HG02884 (cell line): ENCODE data around the gene RIOX2.

ENCODE experiments used
- ATAC-seq: cut with Tn5 transposase; IDR thresholded peaks from one replicate; pipeline ENCODE4 v1.9.1; 2021; ENCODE audit warnings: mild to moderate bottlenecking, moderate library complexity; ENCODE audit not compliant: unreplicated experiment

Gene RIOX2

DNA sequence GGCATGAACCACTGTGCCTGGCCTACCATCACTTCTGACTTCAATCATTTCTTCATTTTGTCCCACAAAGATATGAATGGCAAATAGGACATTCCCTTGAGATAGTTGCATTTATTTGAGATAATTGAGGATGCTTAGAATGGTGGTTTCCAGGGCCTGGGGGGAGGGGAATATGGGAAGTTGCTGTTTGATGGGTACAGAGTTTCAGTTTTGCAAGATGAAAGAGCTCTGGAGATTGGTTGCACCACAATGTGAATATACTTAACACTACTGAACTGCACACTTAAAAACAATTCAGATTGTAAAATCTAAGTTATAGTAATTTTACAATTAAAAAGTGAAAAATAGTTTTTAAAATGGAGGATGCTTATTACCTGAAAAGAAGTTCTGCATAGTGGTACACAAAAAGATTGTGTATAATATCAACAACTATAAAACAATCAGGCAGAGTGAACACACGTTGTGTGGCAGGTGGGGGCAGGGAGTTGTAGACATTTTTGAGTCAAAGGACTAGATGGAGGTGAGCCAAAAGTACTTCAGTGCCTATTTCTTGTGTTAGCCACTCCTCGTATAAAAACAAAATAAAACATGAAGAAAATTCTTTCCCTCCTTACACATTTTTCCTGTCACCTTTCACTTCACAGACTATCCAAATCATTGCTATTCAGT is 18.5 kb upstream of the RIOX2 start:
- ATAC-seq = no peak

GRCh38 chr3:97988784-97989568 is 16.7 kb upstream of the RIOX2 start:
- ATAC-seq = no peak

DNA sequence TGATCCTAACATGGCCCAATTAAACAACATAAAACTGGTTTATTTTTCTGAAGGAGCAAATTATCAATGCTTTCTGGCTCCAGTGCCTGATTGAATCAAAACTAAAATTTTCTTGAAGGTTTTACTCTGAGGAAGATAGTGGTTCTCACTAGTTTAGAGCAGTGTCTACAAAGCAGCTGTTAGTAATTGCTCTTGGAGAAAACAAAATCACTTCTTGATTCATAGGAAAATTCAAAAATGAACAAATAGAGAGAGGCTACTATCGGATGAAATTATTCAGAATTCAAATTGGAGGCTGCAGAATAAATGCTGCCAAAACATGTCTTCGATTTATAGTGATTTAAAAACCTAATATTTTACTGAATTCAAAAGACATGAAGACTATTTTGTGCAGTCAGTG is 15.1 kb upstream of the RIOX2 start:
- ATAC-seq = no peak

DNA sequence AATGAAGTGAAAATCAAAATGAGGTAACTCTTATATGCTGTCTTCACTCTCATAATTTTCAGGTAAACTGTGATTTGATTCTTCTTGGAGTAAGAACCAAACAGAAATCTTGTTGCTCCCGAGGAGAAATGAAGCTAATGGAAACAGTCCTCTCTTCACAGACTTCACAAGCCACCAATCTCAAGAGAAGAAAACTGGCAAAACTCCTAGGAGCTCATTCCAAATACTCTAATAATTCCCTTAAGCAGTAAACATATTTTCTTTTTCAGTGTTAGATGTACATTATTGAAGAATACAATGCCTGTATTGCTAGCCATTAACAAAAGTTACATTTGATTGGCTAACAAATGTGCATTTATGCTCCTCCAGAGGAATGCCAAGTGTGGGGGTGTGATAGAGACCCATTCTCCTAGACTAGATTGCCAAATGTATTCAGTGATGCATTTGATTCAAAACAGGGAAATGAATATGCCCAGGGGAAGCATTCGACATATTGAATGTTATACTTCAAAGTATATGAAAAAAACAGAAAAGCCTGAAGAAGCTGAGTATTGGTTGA is 11.8 kb upstream of the RIOX2 start:
- no peak for ATAC-seq

GRCh38 chr3:97981886-97982285 is 9.7 kb upstream of the RIOX2 start:
- no peak for ATAC-seq

DNA sequence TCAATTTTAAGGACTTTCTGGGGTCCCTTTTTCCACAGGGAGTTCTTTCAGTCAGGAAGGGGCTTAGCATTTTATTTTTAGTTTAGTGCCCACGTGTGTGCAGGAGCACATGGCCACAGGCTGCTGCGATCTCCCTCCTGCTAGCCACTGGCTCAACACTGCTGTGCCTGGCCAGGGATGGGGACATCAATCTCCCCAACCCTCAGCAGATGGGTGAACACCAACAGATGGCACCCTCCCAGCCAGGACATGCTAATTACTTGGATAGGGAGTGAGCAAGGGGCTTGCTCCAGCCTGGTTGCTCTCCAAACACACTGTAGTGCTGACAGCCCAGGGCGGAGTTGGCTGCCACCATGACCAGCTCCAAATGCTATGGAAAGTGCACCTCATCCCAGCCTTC is 7.4 kb upstream of the RIOX2 start:
- ATAC-seq = no peak

DNA sequence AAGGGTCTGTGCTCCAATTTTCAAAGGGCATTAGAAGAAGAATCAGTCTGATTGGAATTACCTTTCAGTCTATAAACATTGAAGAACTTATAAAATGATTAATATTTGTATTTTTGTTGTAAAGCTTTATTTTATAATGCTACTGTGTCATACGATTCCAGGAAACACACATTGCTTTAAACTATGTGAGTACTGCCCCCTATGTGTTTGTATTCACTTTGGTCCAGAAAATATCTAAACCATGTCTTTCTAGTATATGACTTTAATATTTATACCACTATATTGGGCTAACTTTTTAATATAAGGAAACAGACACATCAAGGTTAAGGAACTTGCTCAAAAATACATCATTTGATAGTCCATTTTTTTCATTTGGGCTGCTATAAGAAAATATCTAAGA is 3.2 kb upstream of the RIOX2 start:
- no peak for ATAC-seq

DNA sequence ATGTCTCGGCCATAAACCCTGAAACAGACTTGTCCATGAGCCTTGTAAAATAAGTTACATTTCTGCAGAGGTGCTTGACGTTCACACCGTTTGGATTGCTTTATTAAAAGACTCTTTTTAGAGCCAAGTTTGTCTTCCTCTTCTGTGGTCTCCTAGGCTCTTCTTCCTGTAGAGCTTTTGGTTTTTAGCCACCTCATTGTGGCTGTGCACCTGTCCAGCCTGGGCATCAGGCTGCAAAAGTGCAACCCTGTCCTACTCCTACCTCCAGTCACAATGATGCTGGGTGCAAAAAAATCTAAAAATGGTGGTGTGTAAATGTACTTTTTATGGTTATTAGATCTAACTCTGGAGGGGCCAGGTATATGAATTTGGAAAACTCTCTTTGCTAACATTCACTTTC is 2.8 kb upstream of the RIOX2 start:
- ATAC-seq = no peak

- no peak for ATAC-seq
Observed at GRCh38 chr3:97972976-97973375, 745 bp upstream of the RIOX2 start.

- ATAC-seq = no peak
Observed at GRCh38 chr3:97970956-97971620, 1.1 kb downstream of the RIOX2 start.

GRCh38 chr3:97970156-97970555 is 2.1 kb downstream of the RIOX2 start:
- ATAC-seq = no peak

DNA sequence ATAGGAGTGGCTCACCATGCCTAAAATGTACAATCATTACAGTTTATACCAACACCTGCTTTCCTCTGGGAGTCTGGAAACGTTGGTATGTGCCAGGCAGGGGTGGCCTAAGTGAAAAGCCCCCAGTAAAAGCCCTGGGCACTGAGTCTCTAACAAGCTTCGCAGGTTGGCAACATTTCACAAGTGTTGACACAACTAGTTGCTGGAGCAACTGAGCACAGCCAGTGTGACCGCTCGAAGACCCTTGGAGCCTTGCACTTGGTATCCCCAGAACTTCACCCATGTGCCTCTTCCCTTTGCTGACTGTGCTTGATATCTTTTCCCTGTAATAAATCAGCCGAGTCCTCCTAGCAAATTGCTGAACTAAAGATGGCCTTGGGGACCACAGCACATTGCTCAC is 2.7 kb downstream of the RIOX2 start:
- no peak for ATAC-seq

DNA sequence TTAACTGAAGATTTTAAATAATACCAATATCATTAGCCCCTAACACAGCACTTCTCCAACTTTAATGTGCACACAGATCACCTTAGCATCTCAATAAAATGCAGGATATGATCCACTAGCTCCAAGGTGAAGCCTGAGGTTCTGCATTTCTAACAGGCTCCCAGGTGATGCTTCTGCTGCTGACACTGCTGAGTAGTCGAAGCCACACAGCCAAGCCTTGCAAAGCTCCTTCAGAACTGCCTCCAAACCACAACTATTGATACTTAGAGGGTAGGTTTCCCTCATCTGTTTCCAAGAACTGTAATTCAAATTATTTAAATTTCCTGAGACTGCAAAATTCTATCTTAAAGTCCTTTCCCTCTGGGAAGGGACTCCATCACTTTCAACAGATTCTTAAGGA is 3.9 kb downstream of the RIOX2 start:
- no peak for ATAC-seq

DNA sequence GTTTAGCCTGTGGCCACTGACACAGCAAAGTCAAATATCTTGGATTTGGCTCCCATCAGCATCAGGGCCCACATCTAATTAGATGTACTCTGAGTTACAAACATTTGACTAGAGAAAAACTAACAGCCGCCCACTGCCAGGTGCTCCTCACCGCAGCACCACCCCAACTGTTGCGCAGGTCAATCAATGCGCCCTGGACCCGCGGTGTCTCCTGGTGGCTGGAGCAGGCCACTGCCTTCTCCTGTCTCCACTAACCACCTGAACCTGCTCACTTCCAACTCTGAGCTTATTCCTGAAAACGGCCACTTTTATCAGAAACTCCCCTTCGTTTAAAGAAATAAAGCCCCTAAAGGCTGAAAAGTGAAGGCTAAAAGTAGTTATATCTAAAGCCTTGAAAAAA is 4.3 kb downstream of the RIOX2 start:
- no peak for ATAC-seq

DNA sequence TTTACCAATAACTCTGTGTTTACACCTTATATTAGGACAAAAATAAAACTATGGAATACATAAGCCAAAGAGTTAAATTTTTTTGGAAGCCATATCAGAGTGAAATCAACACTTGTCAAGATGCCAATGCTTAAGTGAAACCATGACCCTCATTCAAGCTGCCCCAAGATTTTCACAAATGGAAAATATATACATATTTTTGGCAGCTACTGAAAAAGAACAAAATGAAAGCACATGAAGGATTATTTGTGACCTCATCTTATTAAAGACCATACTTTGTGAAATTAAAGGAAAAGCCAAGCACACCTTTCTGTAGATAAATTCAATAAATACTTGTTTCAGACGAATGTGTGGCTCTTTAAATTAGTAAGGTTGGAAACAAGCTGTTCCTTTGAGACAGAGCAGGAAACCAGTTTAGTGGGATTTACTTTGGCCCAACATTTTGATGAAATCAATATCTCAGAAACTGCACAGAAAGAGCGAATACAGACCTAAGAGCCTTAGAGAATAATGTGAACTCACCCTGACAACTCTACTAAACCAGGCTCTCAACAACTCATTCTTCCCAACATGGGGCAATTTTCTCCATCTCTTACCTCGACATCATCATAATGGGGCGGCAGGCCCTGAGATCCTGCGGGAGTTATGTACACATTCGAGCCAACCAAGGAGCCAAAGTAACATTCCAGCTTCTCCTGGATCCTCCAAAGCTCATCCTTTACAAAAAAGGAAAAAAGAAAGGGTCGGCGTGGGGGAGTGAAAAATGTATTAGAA is 11.1 kb downstream of the RIOX2 start:
- ATAC-seq = no peak

GRCh38 chr3:97960551-97960950 is 11.7 kb downstream of the RIOX2 start:
- ATAC-seq = no peak

- ATAC-seq = no peak
Observed at GRCh38 chr3:97959872-97960271, 12.4 kb downstream of the RIOX2 start.

GRCh38 chr3:97958796-97959195 is 13.4 kb downstream of the RIOX2 start:
- ATAC-seq = no peak

- ATAC-seq = no peak
Observed at GRCh38 chr3:97958396-97958795, 13.8 kb downstream of the RIOX2 start.

DNA sequence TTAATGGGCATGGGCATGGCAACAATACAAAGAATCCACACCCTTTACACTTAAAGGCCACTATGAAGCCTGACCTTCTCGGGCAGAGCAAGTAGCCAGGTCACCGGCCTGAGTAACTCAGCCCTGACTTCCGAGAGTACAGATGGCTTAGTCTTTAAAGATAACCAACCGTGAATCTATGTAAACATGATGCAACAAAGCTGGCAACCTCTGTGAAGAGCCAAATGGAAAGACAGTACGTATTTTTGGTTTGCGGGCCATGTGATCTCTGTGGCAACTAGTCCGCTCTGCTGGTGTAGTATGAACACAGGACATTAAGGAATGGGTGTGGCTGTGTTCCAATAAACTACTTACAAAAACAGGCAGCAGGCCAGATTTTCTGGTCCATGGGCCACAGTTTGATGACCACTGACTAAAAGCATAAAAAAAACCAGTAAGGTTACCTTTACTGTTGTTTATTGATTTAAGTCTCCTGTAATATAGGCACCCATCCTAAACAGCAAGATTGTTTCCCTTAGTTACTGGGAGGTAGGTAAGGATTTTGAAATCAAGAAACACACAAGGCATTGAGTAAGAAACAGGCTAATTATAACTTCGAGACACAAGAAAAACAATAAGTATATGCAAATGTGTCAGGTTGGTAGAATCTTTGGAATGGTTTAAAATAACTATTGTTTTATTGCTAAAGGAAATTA is 14.5 kb downstream of the RIOX2 start:
- ATAC-seq = no peak
